HepG2 (cell line): ENCODE results near the gene RPS6KC1. TPM values are rescaled to one million over a fixed set of nuclear protein-coding genes. Genes with fewer than 3 reads are reported as not detected.
A peak's percentile ranks its signal among the peaks of the same experiment; 100 is the strongest.

ENCODE experiments used
- DR1 ChIP-seq: sonication (generic); formaldehyde crosslinking; IDR thresholded peaks from 2 replicates; pipeline ENCODE4 v1.8.0; 2021; ENCODE audit warnings: mild to moderate bottlenecking, missing genetic modification reagents, inconsistent platforms
- FOXP1 ChIP-seq, 2 experiments: fragments of 450-650 bp in 1 of 2; IDR thresholded peaks; 2 replicates each; pipeline ENCODE4 v1.6.1; 2017 to 2018; ENCODE audit warnings: antibody characterized with exemption in 1 of 2
- FUBP1 ChIP-seq: sonication (generic); formaldehyde crosslinking; IDR thresholded peaks from 2 replicates; pipeline ENCODE4 v1.5.1; 2020; ENCODE audit warnings: missing genetic modification reagents, mild to moderate bottlenecking, borderline replicate concordance
- HMGXB3 ChIP-seq: sonication (generic); formaldehyde crosslinking; IDR thresholded peaks from 2 replicates; pipeline ENCODE4 v1.4.0; 2020; ENCODE audit warnings: missing genetic modification reagents, borderline replicate concordance
- HOXD1 ChIP-seq: sonication (generic); formaldehyde crosslinking; IDR thresholded peaks from 2 replicates; pipeline ENCODE4 v1.5.0; 2020; ENCODE audit warnings: missing genetic modification reagents
- RBFOX2 ChIP-seq: fragments of 200-400 bp; formaldehyde crosslinking; IDR thresholded peaks from 2 replicates; pipeline ENCODE4 v1.6.1; 2017; ENCODE audit warnings: low read depth, mild to moderate bottlenecking, low read length
- SIX4 ChIP-seq: sonication (generic); formaldehyde crosslinking; IDR thresholded peaks from 2 replicates; pipeline ENCODE4 v1.4.0; 2020; ENCODE audit warnings: missing genetic modification reagents
- SUZ12 ChIP-seq: fragments of 150-350 bp; IDR thresholded peaks from 2 replicates; pipeline ENCODE4 v1.6.1; 2014; ENCODE audit warnings: low read depth, low read length
- USF2 ChIP-seq, 2 experiments: sonication (generic) in 1 of 2; formaldehyde crosslinking in 1 of 2; IDR thresholded peaks; 2 replicates each; pipeline versions ENCODE4 v1.5.1 to v1.6.1; 2011 to 2020; ENCODE audit warnings: borderline replicate concordance in 1 of 2, low read depth in 1 of 2, low read length in 1 of 2, mild to moderate bottlenecking in 1 of 2, missing genetic modification reagents in 1 of 2, moderate library complexity in 1 of 2
- ZFP90 ChIP-seq: sonication (generic); formaldehyde crosslinking; IDR thresholded peaks from 2 replicates; pipeline ENCODE4 v1.8.0; 2022; ENCODE audit warnings: missing genetic modification reagents, mild to moderate bottlenecking, inconsistent platforms, borderline replicate concordance
- ZNF18 ChIP-seq: sonication (generic); formaldehyde crosslinking; IDR thresholded peaks from 2 replicates; pipeline ENCODE4 v1.8.0; 2022; ENCODE audit warnings: mild to moderate bottlenecking, missing genetic modification reagents; ENCODE audit not compliant: insufficient replicate concordance
- ZNF33A ChIP-seq: sonication (generic); formaldehyde crosslinking; IDR thresholded peaks from 2 replicates; pipeline ENCODE4 v1.5.1; 2020; ENCODE audit warnings: missing genetic modification reagents, mild to moderate bottlenecking, moderate library complexity, borderline replicate concordance
- ZNF574 ChIP-seq: sonication (generic); formaldehyde crosslinking; IDR thresholded peaks from 2 replicates; pipeline ENCODE4 v1.4.0; 2020; ENCODE audit warnings: missing genetic modification reagents
- ZSCAN31 ChIP-seq: sonication (generic); formaldehyde crosslinking; IDR thresholded peaks from 2 replicates; pipeline ENCODE4 v1.5.0; 2020; ENCODE audit warnings: low read depth, mild to moderate bottlenecking, missing genetic modification reagents
- polyA plus RNA-seq, 8 experiments: library from polyadenylated mRNA; depleted of rRNA in 3 of 8; stranded (reverse) in 7 of 8; unstranded in 1 of 8; fragments of >200 nt; fragmentation: Illumina TruSeq in 4 of 8; extraction: Trizol in 4 of 8; gene quantifications; 2 replicates each; pipeline versions ENCODE4 v1.2.1 to v1.2.3, GENCODE V29; 2011 to 2016; ENCODE audit warnings: low read depth in 4 of 8, missing spikeins in 1 of 8, mixed read lengths in 1 of 8; ENCODE audit not compliant: insufficient read depth in 1 of 8
- total RNA-seq, 5 experiments: library from RNA; depleted of rRNA; stranded (reverse); fragments of >200 nt; fragmentation: Illumina TruSeq; extraction: Trizol; gene quantifications; 2 replicates each; pipeline ENCODE4 v1.2.3, GENCODE V29; 2016; ENCODE audit warnings: low read depth in 1 of 5

RPS6KC1 gene
- total and polyA plus RNA-seq, 2 of the 13 experiments (the other 11 are each of a cell fraction or from before 2014, with no cell fraction given) = 11.0 to 25.2 TPM

- TF ChIP-seq USF2 (IDR thresholded peaks at IDR 0.05; ENCODE audit: low read depth, low read length) (no peak), USF2 (CRISPR knock-in tag; IDR thresholded peaks at IDR 0.05; ENCODE audit: borderline replicate concordance) (no peak), FOXP1 (IDR thresholded peaks at IDR 0.05) (no peak), FOXP1 (CRISPR knock-in tag; IDR thresholded peaks at IDR 0.05) (no peak), FUBP1 (no peak), ZNF33A (peak; percentile 29; the same call in 1 of the 2 replicates), SIX4 (CRISPR knock-in tag) (no peak), DR1 (CRISPR knock-in tag) (peak; percentile 43), HMGXB3 (no peak), SUZ12 (no peak), HOXD1 (CRISPR knock-in tag) (no peak), ZFP90 (CRISPR knock-in tag) (peak; percentile 48; the same call in 1 of the 2 replicates), ZNF18 (CRISPR knock-in tag) (no peak), RBFOX2 (peak; percentile 89), ZNF574 (CRISPR knock-in tag) (peak; percentile 84), ZSCAN31 (no peak)
These were observed at the start of gene RPS6KC1 (continued) for GRCh38 chr1:213051127-213051880.
